Uterus (tissue), 2 donors: ENCODE results near the gene NUDT3.

Experiments
- CTCF ChIP-seq, 4 experiments: fragments of 200-600 bp in 2 of 4; fragments of 450-650 bp in 2 of 4; sonication (generic) in 2 of 4; IDR thresholded peaks; one replicate each; pipeline ENCODE4 v1.5.1; 2016 to 2019; ENCODE audit warnings: antibody characterized with exemption in 4 of 4, mild to moderate bottlenecking in 2 of 4, moderate library complexity in 1 of 4
- POLR2A ChIP-seq, 2 donors: fragments of 450-650 bp; IDR thresholded peaks; one replicate each; pipeline ENCODE4 v1.6.1; 2016; ENCODE audit warnings: antibody characterized with exemption in 2 of 2, mild to moderate bottlenecking in 1 of 2, moderate library complexity in 1 of 2

- TF ChIP-seq CTCF (IDR thresholded peaks at IDR 0.05) (no peak), POLR2A (IDR thresholded peaks at IDR 0.05) (no peak)
Measured at GRCh38 chr6:34437644-34437970, 45.1 kb upstream of the NUDT3 start.
